GM12801 (cell line): Measurements from ENCODE around the gene EXOC6.

Experiments used
- CTCF ChIP-seq: IDR thresholded peaks from one replicate; pipeline ENCODE4 v1.5.1; 2011; ENCODE audit warnings: control low read depth; ENCODE audit not compliant: insufficient read length; ENCODE audit errors: extremely low read depth

EXOC6 gene

GRCh38 chr10:92811986-92812385, 36.3 kb upstream of the EXOC6 start:
- TF ChIP-seq CTCF = no peak

- TF ChIP-seq CTCF = no peak
Measured at GRCh38 chr10:92813979-92814378, 34.3 kb upstream of the EXOC6 start.

- no peak for TF ChIP-seq CTCF
Measured at GRCh38 chr10:92814790-92815189, 33.5 kb upstream of the EXOC6 start.

GRCh38 chr10:92816091-92816531, 32.2 kb upstream of the EXOC6 start:
- no peak for TF ChIP-seq CTCF

GRCh38 chr10:92822060-92822634, 26.2 kb upstream of the EXOC6 start:
- no peak for TF ChIP-seq CTCF

- no peak for TF ChIP-seq CTCF
Measured at GRCh38 chr10:92822964-92823363, 25.4 kb upstream of the EXOC6 start.

- TF ChIP-seq CTCF = no peak
Measured at GRCh38 chr10:92826061-92826460, 22.3 kb upstream of the EXOC6 start.

- no peak for TF ChIP-seq CTCF
Measured at GRCh38 chr10:92826504-92826903, 21.8 kb upstream of the EXOC6 start.
